GM21423 (cell line): ENCODE results near the gene EML3.
"Not testable (repeated sequence)": the region's sequence is repeated elsewhere in the genome, so short reads cannot be mapped to it uniquely, and the experiment has no call there.

Experiments used
- ATAC-seq: cut with Tn5 transposase; IDR thresholded peaks from one replicate; pipeline ENCODE4 v1.9.1; 2021; ENCODE audit warnings: mild to moderate bottlenecking, moderate library complexity; ENCODE audit not compliant: unreplicated experiment

The EML3 gene

GRCh38 chr11:62599901-62600300 lies 12.7 kb downstream of the EML3 start:
- ATAC-seq = no peak

DNA sequence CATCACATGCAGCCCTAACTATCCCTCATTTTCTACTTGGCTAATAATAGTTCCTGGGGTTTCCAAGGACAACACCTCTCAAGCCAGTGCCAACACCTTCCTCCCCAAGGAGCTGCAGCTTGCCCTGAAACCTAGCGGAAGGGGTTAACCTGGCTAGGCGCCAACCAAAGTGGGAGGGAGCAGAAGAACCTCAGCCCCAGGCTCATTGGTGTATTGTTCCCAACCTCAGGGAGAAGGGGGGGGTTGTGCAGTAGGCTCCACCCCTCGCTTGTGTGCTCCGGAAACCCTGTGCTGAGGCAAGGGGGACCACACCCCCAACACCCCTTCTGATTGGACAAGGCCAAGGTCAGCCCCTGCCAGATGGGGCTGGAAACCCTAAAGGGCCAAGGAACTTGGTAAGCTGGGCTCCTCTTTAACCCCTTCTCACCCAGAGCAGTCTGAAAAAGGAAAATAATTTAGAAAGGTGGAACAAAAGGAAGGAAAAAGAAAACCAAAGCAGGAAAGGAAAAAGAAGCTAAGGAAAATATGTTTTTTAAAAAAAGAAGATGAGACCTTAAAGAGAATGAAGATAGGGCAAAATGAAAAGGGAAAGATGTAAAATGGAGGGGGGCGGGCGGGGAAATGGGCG lies 13.4 kb downstream of the EML3 start:
- peak; percentile 42 for ATAC-seq

DNA sequence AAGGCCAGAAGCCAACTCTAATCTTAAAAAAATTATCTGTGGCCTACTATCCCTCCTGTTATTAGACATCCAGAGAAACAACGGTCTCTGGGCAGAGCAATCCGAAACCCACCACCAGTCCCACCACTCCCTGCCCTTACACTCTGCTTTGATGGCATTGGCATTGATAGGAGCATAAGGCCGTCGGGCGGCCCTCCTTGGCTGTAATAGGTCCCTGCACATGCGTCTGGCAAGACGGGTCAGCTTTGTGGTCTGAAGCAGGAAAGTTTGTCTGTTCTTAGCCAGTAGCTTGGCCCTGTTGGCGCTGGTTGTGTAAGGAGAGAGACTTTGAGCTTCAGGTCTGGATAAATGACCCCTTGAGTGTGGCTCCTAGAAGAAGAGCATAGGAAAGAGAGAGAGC lies 17.5 kb downstream of the EML3 start:
- no peak for ATAC-seq

- no peak for ATAC-seq
These were observed 19.0 kb downstream of the EML3 start for GRCh38 chr11:62593434-62594044.

GRCh38 chr11:62592989-62593421 lies 19.6 kb downstream of the EML3 start:
- no peak for ATAC-seq

- ATAC-seq = no peak
These were observed 20.3 kb downstream of the EML3 start for GRCh38 chr11:62592146-62592815.

DNA sequence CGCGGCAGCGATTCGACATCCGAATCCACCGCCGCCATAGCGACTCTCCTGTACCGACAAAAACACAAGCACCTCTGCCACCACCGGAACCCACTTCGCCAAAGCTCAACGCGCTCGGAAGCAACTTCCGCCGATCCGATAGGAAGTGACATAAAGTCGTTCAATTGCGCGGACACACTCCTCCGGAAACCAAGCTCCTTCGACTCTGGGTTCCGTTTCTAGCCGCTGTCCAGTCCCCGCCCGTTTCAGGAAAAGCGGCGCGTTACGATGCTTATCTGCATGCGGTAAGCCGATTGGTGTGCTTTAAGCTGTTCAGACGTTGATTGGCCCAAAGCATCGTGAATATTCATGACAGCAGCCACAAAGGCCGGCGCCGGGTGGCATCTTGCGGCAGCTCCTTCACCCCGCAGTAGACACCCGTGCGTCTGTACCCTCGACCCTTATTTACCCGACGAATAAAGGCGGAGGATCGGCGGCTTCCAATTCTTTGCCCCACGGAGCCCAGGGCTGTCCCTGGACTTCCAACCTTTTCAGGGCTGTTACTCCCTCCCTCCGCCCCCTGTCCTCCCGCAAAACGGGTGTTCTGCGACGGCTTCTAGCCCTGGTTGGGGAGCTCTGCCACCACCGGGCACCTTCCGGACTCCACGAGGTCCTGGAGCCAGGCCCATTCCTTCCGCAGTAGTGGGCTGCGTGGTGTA lies 21.0 kb downstream of the EML3 start, which contains the start of gene TUT1:
TUT1 (minus strand) TSS at position 76 of the 698 bp plus-strand sequence; CDS start at position 38, 38 bp downstream.
- peak; percentile 88 for ATAC-seq

DNA sequence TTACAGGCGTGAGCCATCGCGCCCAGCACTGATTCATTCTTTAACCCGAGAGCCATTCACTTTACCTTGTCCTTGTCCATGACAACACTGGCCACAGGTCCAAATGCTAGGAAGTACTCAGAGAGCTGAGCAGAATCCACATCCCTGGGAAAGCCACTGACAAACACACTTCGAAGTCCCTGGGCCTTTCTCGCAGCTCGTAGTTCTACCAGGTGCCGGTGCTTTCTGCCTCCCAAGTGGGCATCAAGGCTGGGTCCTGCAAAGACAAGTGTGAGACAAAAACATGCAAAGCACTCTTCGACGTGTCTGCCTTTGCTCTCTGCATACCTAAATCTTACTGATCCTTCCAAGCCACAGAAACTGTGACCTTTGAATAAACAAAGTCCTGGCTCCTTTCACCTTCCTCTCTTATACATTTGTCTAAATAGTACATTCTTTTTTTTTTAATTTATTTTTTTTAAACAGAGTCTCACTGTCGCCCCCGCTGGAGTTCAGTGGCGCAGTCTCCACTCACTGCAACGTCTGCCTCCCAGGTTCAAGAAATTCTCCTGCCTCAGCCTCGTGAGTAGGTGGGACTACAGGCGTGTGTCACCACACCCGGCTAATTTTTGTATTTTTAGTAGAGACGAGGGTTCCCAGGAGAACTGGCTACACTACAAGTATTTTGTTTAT lies 23.5 kb downstream of the EML3 start:
- no peak for ATAC-seq

DNA sequence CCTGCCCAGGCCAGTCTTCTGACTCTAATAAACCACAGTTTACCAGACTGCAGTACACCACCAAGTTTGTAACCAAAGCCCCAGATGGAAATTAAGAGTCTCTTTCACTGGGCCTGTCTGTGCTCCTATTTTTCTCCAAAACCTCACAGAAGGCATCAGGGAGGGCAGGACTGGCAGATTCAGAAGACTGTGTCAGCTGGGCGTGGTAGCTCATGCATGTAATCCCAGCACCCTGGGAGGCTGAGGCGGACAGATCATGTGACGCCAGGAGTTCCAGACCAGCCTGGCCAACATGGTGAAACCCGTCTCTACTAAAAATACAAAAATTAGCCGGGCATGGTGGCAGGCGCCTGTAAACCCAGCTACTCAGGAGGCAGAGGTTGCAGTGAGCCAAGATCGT lies 27.2 kb downstream of the EML3 start:
- not testable (repeated sequence) for ATAC-seq

- ATAC-seq = not testable (repeated sequence)
These were observed 30.8 kb downstream of the EML3 start for GRCh38 chr11:62581735-62582134.

DNA sequence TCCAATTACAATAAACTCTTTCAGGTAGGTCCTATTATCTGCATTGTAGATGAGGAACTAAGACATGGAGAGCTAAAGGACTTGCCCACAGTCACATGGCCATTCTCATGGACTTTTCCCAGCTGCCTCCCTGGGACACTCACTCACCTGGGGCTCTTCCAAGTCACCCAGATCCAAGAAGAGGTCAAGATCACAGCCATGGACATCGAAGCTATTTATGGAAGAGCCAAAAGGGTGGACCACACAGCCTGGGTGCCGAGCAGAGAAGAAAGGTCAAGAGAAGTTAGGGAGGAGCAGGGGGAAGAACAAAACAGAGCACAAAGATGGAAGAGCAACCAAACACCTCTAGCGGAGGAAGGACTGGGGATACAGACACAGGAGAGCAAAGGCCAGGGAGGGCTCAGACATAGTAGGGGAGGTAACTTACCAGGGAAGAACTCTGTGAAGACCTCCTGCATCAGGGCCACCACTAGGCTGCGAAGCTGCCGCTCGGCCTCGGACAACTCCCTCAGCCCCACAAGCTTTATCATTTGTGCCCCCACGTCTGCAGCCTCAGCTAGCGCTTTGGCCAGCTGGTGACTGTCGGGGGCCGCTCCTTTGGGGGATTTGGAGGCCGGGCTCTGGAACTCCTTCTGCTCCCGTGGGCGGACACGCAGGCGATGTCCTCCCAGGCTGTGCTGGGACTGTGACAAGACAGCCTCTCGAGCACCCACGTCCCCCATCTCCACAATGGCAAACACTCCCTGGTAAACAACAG lies 31.4 kb downstream of the EML3 start:
- ATAC-seq = no peak

DNA sequence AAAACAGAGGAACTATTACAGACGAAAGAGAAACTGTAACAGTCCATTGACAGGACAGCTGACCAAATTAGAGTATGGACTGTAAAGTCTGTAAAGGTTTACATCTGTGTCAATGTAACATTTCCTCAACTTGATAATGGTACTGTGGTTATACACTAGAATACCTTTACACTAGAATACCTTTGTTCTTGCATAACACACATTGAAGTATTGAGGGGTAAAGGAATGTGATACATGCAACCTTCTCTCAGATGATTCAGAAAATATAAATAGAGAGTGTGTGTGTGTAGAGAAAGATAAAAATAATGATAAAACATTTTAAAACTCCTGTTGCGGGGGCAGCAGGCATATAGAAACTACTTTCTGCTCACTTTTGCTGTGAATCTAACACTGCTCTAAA lies 33.3 kb downstream of the EML3 start:
- no peak for ATAC-seq

DNA sequence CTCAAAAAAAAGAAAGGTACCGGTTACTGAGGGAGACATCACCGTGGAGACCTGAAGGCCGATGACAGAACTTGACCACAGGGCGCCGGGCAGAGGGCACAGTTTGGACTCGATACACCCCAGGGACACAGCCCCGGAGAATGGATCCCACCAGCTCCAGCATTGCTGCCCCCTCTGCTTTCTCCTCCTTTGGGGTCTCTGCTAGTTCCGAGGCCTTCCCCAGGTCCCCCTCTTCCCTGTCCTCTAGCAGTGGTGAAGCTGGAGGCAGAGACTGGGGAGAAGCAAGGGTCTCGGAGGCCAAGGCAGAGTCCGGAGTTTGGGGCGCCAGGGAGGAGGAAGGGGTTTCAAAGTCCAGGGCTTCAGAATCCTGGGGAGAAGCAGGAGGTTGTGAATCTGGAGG lies 34.0 kb downstream of the EML3 start:
- no peak for ATAC-seq

- no peak for ATAC-seq
These were observed 35.4 kb downstream of the EML3 start for GRCh38 chr11:62577046-62577714.

DNA sequence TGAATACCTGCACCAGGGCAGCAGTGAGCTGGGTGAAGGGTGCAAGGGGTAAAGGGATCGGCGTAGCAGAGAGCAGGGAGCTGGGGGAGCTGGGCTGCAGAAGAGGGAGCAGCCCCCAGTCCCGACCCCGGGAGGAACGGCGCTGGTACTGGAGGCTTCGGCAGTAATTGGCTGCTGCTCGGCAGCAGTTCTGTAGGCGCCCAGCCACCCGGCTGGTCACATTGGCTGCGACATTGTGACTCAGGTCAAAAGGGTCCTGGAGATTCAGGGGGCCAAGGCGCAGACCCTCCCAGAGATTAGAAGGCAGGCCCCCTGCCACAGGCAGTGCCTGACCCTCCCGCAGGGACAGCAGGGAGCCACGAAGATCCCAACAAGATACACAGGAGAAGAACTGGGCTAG lies 36.7 kb downstream of the EML3 start:
- no peak for ATAC-seq

DNA sequence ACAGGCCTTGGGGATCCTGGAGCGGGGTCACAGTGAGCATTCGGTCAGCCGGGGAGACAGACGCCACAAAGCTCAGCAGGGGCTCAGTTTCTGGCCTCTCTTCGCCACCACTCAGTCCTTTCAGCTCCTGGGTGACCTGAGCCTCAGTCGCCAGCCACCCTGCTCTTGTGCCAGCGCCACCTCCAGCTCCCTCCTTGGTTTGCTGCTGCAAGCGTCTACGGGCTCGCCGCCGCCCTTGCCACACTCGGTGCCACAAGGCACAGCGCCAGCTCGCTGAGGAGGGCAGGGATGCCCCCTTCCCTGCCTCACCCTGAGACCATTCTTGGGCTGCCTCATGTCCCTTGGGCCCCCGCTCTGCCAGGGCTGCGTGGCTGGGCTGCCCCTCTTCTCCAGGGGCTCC lies 37.4 kb downstream of the EML3 start:
- no peak for ATAC-seq

DNA sequence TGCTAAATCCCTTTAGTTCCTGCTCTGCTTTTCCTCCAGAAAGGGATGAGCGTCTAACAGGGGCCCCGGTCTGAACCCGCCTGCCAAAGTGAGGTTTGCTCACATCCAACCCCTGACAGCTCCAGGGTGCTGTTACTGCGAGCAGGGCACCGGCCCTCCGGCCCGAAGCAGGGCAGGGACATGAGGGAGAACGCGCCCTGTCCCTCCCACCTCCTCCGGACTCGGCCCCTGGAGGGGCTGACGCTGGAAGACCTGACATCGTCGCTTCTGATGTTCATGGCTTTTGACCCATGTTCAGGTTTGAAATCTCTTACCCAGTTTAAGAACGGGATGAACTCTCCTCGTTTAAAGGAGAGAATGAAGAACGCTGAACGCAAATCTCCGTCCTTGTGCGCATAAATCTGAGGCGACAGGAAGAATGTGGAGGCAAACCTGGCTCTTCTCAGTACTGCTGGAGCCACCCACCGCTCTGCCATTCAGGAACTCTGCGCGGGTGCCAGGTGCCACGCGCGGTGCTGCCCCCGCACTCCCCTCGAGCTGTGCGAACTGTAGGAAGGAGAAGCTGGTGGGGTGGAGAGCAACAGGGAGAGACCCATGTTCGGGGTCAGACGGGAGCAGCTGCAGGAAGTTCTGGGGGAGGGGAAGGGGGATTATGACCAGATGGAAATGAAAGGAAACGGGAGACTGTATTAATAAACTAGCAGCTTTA lies 38.1 kb downstream of the EML3 start:
- ATAC-seq = no peak

DNA sequence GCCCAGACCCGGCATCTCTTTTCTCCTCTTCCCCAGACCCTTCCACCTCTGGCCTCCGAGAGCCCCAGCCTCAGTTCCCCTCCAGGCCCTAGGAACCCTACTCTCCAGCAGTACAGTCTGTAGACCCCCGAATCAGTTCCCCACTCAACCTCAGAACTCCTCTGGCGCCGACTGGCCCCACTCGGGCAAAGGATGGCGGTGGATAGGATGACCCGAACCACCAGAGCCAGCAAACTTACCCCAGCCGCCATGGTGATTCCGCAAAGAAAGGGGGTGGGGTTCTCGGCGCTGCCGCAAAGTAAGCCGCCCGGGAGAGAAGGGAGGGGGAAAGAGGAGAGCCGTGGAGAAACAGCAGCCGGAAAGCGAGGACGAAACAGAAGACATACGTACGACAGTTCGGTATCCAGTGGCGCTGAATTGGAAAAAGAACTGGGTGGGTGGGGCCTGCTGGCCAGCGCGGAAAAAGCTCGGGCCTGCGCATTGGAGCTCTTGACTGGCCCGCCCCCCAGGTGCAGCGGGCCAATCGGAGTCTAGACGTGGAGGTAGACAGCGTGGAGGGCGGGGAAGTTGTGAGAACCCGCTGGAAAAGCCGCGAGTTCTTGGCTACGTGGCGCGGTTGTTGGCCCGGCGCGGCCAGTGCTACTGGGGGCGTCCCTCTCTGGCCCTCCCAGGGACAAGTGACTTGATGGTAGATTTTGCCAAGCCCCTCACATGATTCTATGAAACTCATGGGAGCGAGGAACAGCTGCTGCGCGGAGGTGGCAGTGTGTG lies 38.8 kb downstream of the EML3 start, which contains the start of gene EEF1G:
EEF1G (minus strand) TSS at position 300 of the 771 bp plus-strand sequence; CDS start at position 251, 49 bp downstream.
- peak; percentile 92 for ATAC-seq
